ENCODE results near the gene MORF4L1.

DNA sequence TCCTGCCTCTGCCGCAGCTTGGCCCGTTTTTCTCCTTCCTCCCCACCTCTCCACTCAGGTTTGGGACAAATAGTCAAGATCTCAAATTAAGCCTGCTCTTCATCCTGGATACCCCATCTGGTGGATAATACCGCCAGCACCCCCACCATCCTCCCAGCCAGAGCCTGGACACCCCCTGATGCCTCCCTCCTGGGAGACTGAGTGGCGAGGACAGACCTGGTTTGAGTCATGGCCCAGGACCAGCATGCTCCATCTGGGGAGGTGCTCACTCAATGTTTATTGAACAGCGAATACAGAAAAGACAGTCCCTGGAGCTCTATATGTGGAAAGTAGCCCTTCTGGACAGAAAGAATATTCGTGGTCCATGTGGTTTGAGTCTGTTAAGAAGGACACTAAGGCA is 48.8 kb downstream of the MORF4L1 start:
- TF ChIP-seq CTCF (IDR thresholded peaks at IDR 0.05; ENCODE audit: low read depth, low read length, poor library complexity, severe bottlenecking) (no peak), EZH2phosphoT487 (IDR thresholded peaks at IDR 0.05; ENCODE audit: borderline replicate concordance, low read length) (no peak)
